22Rv1 (cell line): ENCODE results near the gene CHRDL2.
"Not testable (repeated sequence)": the region's sequence is repeated elsewhere in the genome, so short reads cannot be mapped to it uniquely, and the experiment has no call there.

Experiments used
- ZFX ChIP-seq: fragments of 450-650 bp; IDR thresholded peaks from 2 replicates; pipeline ENCODE4 v1.6.1; 2017; ENCODE audit warnings: antibody characterized with exemption, borderline replicate concordance
- TF ChIP-seq, protein P1 (sequence below): fragments of 450-650 bp; IDR thresholded peaks from 2 replicates; pipeline ENCODE4 v1.5.1; 2017; ENCODE audit warnings: mild to moderate bottlenecking

DNA sequence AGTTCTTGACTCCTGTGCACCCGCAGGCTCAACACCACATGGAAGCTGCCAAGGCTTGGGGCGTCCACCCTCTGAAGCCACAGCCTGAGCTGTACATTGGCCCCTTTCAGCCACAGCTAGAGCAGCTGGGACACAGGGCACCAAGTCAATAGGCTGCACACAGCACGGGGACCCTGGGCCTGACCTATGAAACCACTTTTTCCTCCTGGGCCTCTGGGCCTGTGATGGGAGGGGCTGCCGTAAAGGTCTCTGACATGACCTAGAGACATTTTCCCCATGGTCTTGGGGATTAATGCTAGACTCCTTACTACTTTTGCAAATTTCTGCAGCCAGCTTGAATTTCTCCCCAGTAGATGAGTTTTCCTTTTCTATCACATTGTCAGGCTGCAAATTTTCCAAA lies 72.1 kb downstream of the CHRDL2 start:
- TF ChIP-seq, protein P1, sequence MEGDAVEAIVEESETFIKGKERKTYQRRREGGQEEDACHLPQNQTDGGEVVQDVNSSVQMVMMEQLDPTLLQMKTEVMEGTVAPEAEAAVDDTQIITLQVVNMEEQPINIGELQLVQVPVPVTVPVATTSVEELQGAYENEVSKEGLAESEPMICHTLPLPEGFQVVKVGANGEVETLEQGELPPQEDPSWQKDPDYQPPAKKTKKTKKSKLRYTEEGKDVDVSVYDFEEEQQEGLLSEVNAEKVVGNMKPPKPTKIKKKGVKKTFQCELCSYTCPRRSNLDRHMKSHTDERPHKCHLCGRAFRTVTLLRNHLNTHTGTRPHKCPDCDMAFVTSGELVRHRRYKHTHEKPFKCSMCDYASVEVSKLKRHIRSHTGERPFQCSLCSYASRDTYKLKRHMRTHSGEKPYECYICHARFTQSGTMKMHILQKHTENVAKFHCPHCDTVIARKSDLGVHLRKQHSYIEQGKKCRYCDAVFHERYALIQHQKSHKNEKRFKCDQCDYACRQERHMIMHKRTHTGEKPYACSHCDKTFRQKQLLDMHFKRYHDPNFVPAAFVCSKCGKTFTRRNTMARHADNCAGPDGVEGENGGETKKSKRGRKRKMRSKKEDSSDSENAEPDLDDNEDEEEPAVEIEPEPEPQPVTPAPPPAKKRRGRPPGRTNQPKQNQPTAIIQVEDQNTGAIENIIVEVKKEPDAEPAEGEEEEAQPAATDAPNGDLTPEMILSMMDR, result not testable (repeated sequence)
- not testable (repeated sequence) for TF ChIP-seq ZFX
